ENCODE results near the gene C2orf78.
"Not testable (repeated sequence)": the region's sequence is repeated elsewhere in the genome, so short reads cannot be mapped to it uniquely, and the experiment has no call there.

The C2orf78 gene, protein sequence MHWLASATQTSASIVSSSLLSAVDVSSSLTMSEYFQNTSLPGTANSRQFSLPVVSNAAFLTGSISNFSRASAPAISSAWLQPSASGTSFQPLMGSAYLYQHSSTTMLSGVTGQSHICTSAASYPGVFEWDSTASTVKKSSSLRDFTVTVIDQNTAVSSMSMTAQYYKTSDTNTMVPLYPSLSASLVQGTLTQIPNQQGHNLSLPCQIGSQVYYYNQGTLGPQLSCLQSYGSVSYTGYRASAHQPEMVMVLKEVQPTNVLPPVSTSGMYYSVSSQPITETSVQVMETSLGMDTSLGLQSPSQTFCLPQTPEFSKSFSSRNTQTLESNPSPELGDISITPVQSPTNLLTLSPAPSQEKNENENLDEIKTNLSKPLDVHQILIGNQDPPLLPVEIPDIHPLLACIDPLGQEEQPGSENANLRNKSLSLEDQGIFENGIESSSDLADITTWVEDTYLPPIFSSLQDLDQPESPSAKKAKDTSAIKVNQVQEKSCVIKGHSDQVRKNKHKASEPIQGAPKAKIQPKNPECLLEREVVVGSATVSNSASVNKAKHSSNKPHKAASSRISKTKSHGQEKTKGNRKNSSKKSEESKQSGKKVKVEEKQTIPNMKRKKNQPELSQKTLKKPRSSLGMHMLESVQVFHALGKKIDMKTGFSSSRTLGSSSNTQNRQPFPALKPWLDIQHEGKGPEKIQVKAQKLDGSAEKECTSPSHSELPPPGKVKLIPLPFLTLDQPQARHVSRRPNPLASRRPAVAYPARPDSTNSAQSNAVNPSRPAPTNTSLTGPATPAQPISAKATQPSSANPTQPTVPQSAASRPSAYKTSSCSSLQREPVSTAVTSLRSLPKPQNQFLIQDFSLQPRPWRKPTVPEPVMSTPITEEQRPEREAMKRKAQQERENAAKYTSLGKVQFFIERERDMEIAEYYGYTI

DNA sequence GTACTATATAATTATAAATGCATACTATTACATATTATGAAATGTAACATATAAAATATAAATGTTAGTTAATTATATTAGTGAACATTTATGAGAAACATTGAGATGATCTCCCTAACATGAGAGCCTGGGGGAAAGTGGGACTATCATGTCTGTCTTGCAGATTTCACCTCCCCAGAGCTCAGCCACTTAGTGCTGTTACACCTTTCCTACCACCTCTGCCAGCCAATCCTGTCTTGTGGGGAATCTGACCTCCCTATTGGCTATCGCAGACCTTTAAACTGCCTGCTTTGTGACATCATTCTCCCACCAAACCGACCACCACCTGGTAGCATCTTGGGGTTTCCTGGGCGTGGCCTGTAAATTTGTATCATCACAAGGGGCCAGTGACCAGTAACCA, at the start of gene C2orf78:
Gene C2orf78 (plus strand): TSS at position 301 of the 400 bp plus-strand sequence. CDS start 127 bp downstream, outside the sequence.
- DNase-seq: not testable (repeated sequence)

DNA sequence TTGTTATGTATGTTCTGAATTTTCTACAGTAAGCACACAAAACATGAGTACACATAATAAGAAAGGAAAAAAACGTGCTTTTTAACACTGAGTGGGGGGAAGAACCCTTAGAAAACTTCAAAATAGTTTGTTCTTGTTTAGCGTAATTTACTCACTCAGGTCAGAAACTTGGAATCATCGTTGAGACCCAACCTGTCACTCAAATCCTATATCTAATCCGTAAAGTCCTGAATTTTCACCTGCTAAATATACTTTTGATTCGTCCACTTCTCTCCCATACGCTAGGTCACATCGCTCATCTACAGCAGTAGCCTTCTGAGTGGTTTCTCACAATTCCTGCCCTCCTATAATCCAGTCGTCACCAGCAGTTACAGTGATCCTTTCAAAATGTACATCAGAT, 47.6 kb upstream of the C2orf78 start:
- DNase-seq: no peak

- DNase-seq: peak; percentile 97 to 99
Observed at GRCh38 chr2:73736855-73737779, 46.9 kb upstream of the C2orf78 start, which contains the start of gene TPRKB. TPRKB (minus strand) TSS chr2:73737345; CDS start chr2:73734569, 2,776 bp downstream.

- DNase-seq: no peak
Observed at GRCh38 chr2:73739101-73739500, 44.9 kb upstream of the C2orf78 start.

DNA sequence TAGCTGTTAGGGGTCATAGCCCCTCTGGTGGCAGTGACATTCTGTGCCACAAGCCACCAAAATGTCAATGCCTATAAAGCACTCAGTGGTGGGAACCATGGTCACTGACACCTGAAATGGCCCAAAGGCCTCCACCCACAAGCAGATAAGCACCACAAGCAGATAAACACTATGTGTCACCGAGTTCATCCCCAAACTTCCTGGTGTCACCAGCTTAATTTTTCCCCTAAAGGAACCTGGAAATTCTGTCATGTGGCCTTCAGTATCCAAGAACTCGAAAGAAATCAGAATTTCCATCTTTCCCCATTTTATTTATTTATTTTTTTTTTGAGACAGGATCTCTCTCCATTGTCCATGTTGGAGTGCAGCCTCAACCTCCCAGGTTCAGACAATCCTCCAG, 43.2 kb upstream of the C2orf78 start:
- DNase-seq: no peak

GRCh38 chr2:73746015-73746876, 37.7 kb upstream of the C2orf78 start:
- DNase-seq: no peak

DNA sequence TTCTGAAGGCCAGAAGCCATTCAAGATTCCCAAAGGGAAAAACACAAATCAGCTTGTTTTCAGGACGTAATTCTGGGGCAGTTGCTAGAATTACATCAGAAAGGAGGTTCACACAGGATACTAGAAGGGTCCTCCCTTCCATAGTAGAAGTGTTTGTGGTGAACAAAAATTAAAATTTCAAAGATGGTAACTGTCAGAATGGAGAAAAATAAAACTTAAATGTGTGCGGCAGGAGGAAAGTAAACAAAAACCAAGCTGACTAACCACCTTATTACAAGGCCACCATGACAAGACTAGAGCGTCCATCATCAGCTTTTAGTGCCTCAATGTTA, 37.1 kb upstream of the C2orf78 start:
- no peak for DNase-seq

DNA sequence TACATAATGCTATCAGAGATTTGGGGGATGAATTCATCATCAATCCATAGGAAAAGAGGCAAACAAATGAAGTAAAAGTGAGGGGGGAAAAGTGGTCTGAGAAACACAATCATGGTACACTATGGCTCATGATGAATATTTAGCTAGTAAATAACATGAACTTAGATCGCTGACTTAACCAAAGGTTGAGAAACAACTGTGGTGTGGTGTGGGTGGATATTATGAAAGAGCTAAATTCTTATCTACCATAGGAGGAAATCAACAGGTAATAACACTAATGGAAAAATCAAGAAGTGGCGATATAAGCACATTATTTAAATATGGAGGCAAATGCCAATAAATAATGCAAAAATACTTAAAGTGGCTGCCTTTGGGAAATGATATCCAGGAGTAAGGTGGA, 34.7 kb upstream of the C2orf78 start:
- DNase-seq: no peak

DNA sequence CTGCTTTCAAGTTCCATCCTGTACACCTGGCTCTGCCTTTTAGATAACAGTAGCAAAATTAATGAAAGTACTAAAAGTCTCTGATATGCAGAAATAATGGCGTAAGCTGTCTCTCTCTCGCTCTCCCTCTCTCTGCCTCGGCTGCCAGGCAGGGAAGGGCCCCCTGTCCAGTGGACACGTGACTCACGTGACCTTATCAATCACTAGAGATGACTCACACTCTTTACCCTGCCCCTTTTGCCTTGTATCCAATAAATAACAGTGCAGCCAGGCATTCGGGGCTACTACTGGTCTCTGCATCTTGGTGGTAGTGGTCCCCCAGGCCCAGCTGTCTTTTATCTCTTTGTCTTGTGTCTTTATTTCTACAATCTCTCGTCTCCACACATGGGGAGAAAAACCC, 29.7 kb upstream of the C2orf78 start:
- not testable (repeated sequence) for DNase-seq

DNA sequence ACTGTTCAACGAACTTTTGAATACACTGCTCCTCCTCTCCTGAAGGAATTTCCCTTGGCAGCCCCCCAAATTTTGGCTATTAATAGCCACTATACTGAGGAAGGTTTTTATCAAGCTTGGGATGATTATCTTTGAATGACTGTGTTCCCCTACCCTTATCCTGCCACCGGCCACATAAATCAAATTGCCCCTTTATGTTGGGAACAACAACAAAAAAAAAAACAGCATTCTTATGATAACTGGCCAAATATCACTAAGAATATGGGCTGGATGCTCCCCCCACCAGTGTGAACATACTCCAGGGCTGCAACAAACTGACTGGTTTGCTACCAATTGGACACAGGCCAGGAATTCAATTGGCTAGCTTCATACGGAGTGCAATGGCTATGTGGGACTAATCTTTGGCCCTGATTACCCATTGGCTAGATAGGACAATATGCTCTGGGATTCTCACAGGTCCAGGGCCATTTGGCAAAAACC, 24.7 kb upstream of the C2orf78 start:
- no peak for DNase-seq

DNA sequence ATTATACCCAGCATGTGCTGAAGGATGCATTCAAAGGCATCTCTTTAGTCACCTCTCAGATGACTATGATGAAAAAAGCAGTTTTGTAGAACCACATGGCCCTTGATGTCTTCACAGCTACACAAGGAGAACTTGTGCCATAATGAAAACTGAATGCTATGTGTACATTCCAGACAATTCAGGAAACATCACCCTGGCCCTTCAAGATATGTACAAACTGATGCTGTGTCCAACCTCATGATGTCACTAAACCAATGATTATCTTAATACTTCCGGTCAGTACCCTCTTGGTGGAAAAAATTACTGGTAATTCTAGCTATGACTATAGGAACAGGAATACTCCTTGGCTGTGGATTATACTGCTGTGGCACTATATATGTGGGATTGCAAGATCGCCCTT, 24.1 kb upstream of the C2orf78 start:
- no peak for DNase-seq

GRCh38 chr2:73762571-73762970, 21.4 kb upstream of the C2orf78 start:
- no peak for DNase-seq

- no peak for DNase-seq
Observed at GRCh38 chr2:73764945-73765344, 19.0 kb upstream of the C2orf78 start.

DNA sequence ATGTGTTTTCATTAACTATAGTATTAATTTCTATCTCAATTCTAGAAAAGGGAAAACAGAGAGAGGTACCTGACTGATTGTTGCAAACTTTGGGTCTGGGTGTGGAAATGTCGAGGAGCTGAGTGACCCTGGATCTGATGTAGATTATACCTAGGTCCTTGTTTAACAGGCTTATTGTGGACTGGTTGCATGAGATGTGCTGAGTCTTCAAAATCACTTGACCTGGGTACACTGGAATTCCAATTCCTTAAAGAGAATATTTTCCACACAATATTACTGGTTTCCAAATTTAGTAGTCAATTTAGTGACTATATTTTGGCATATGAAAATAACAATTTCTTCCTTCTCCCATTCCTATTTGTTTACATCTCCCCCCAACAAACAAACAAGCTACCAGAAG, 17.6 kb upstream of the C2orf78 start:
- no peak for DNase-seq

- DNase-seq: no peak
Observed at GRCh38 chr2:73766994-73767393, 17.0 kb upstream of the C2orf78 start.

DNA sequence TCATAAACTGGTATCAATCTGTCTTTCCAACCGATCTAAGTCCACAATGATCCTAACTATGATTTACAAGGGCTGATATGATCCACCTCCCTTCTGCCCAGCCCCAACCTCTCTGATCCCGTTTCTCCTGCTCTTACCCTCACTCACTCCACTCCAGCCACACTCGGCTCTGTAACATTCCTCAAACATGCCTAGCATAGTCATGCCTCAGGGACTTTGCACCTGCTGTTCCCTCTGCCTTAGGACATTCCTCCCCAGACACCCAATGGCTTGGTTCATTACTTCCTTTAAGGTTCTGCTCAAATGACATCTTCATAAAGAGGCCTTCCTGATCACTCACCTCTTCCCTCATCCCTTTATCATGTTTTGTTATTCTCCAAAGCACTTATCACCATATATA, 13.3 kb upstream of the C2orf78 start:
- no peak for DNase-seq

GRCh38 chr2:73772819-73773218, 11.2 kb upstream of the C2orf78 start:
- DNase-seq: no peak

GRCh38 chr2:73776381-73776780, 7.6 kb upstream of the C2orf78 start:
- DNase-seq: no peak

GRCh38 chr2:73776869-73777519, 7.0 kb upstream of the C2orf78 start:
- no peak for DNase-seq

DNA sequence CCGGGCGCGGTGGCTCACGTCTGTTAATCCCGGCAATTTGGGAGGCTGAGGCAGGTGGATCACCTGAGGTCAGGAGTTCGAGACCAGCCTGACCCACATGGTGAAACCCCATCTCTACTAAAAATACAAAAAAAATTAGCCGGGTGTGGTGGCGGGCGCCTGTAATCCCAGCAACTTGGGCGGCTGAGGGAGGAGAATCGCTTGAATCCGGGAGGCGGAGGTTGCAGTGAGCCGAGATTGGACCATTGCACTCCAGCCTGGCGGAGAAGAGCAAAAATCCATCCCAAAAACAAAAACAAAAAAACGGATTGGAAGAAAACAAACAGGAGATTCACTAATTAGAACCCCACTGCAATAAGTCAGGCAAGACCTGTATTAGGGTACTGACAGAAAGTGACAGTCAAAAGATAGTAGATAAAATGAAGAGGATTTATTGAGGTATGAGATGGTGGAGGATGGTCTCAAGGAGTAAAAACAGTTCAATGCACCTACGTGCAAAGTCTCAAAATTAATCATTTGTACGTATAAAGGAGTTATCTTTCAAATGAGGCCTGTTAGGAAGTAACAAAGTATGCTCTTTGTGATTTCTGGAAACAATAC, 5.0 kb upstream of the C2orf78 start:
- DNase-seq: not testable (repeated sequence)
